Measurements from ENCODE around the gene LYL1.

Gene LYL1

GRCh38 chr19:13053761-13054625 lies 48.7 kb downstream of the LYL1 start:
- no peak for DNase-seq

DNA sequence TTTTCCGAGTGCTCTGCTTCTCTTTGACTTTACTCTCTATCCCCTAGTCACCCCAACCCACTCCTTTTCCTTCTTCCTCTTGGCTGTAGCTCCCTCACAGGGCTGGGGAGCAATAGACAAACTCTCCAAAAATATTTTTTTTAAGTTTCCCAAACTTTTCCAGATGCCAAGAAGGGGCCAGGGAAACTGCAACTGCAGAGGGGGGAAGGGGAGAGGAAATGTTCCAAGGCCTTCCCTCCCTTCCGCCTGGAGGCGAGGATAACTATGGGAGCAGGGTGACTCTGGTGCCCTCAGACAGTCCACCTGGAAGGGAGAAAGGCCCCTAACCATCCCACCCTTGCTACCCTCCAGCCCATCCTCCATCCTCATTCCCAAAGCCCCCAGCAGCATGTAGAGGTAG lies 49.4 kb downstream of the LYL1 start:
- no peak for DNase-seq

GRCh38 chr19:13052447-13053175 lies 50.0 kb downstream of the LYL1 start:
- DNase-seq: no peak

GRCh38 chr19:13051557-13052165 lies 51.0 kb downstream of the LYL1 start:
- peak; percentile 48 for DNase-seq

- no peak for DNase-seq
Observed at GRCh38 chr19:13050274-13050673, 52.4 kb downstream of the LYL1 start.

Measured in NCI-H1092 treated with DMSO at 0.1 percent for 48 hours (cell line).